Measurements from ENCODE around the gene AP1G2.

- no peak for TF ChIP-seq SPI1 (IDR thresholded peaks at IDR 0.05; ENCODE audit: low read depth, low read length)
- TF ChIP-seq POLR2A (IDR thresholded peaks at IDR 0.05; ENCODE audit: low read depth, low read length): no peak
- no peak for TF ChIP-seq POU2F2 (IDR thresholded peaks at IDR 0.05; ENCODE audit: low read depth, low read length)
- no peak for TF ChIP-seq POLR2AphosphoS5 (IDR thresholded peaks at IDR 0.05; ENCODE audit: low read depth, low read length)
- TF ChIP-seq TAF1 (IDR thresholded peaks at IDR 0.05; ENCODE audit: low read depth, low read length): no peak
Observed at GRCh38 chr14:23539248-23540140, 28.1 kb downstream of the AP1G2 start.

Data from GM12891 (cell line).